Gastrocnemius medialis (tissue), 4 donors: Measurements from ENCODE around the gene ITGAD.

Experiments used
- CTCF ChIP-seq, 5 experiments: fragments of 450-650 bp in 3 of 5; fragments of 200-600 bp in 2 of 5; sonication (generic) in 2 of 5; IDR thresholded peaks in 4 of 5; conservative IDR thresholded peaks in 1 of 5; 1 replicate in 4 of 5; 2 replicates in 1 of 5; pipeline ENCODE4 v1.5.1; 2016 to 2019; ENCODE audit warnings: antibody characterized with exemption in 5 of 5, mild to moderate bottlenecking in 3 of 5, moderate library complexity in 3 of 5
- POLR2A ChIP-seq, 2 donors: fragments of 450-650 bp; IDR thresholded peaks; one replicate each; pipeline ENCODE4 v1.6.1; 2017; ENCODE audit warnings: antibody characterized with exemption in 2 of 2, mild to moderate bottlenecking in 2 of 2, moderate library complexity in 2 of 2

GRCh38 chr16:31466381-31466841, 73.3 kb downstream of the ITGAD start:
- TF ChIP-seq CTCF (IDR thresholded peaks at IDR 0.05 in 4 of 5, conservative IDR thresholded peaks at IDR 0.05 in 1 of 5) (no peak), POLR2A (IDR thresholded peaks at IDR 0.05) (no peak)
